K562 (cell line): ENCODE results near the gene MYO9A. TPM values are rescaled to one million over a fixed set of nuclear protein-coding genes. Genes with fewer than 3 reads are reported as not detected.

ENCODE experiments used
- ATAC-seq: fragments of 200-7000 bp; cut with Tn5 transposase; 3 replicates; pipeline ENCODE4 v1.9.1; 2020; ENCODE audit warnings: moderate library complexity
- BruUV-seq: library from RNA; stranded (reverse); fragments of 400-500 nt; replicated peaks from 2 replicates; lab custom pipeline; 2021; lab: Mats Ljungman, UMichigan
- CTCF ChIA-PET: fragments of 300-600 bp; formaldehyde crosslinking; extraction: SDS; loops from one replicate; lab custom pipeline; 2021; ENCODE audit warnings: low intra/inter-chr PET ratio; lab: Yijun Ruan, JAX
- POLR2A ChIA-PET: fragments of 300-600, 350-650 bp; sonication (Branson Sonifier 250); formaldehyde crosslinking; extraction: SDS; loops from one replicate; lab custom pipeline; 2021; ENCODE audit warnings: antibody characterized with exemption, inconsistent platforms; lab: Yijun Ruan, JAX
- DNase-seq, 4 experiments: peaks; one replicate each; pipeline versions ENCODE4 v3.0.0 to v3.0.0-alpha.2; 2011 to 2018; ENCODE audit warnings: low spot score in 3 of 4, mixed read lengths in 3 of 4; ENCODE audit errors: extremely low read depth in 1 of 4
- FAIRE-seq: peaks from 2 replicates; lab custom pipeline; 2011; peaks lifted over from hg19 to GRCh38; lab: Jason Lieb, UNC
- H2AFZ ChIP-seq: 2 replicates; pipeline ENCODE4 v1.6.0; 2011; ENCODE audit warnings: low read depth, low read length, control low read depth, inconsistent platforms
- H3K27ac ChIP-seq: fragments of 200-600 bp; 3 replicates; pipeline ENCODE4 v1.8.0; 2011; ENCODE audit warnings: low read depth, mild to moderate bottlenecking, control low read depth, inconsistent platforms, low read length, moderate library complexity, mixed read lengths; ENCODE audit errors: extremely low read depth
- H3K27me3 ChIP-seq, 2 experiments: fragments of 300-600 bp in 1 of 2; 2 replicates in 1 of 2; 3 replicates in 1 of 2; pipeline versions ENCODE4 v1.6.0 to v1.8.0; 2011; ENCODE audit warnings: inconsistent platforms in 2 of 2, low read length in 2 of 2, mild to moderate bottlenecking in 1 of 2, mixed read lengths in 1 of 2, moderate library complexity in 1 of 2; ENCODE audit not compliant: control insufficient read depth in 2 of 2, insufficient read depth in 2 of 2
- H3K36me3 ChIP-seq: fragments of 300-600 bp; 3 replicates; pipeline ENCODE4 v1.8.0; 2011; ENCODE audit warnings: mild to moderate bottlenecking, low read length, inconsistent platforms; ENCODE audit not compliant: control insufficient read depth, insufficient read depth
- H3K4me1 ChIP-seq, 2 experiments: fragments of 200-600 bp in 1 of 2; replicated peaks in 1 of 2; 2 replicates in 1 of 2; 3 replicates in 1 of 2; pipeline versions ENCODE4 v1.5.1 to v1.8.0; 2011; ENCODE audit warnings: inconsistent platforms in 2 of 2, low read length in 2 of 2, mild to moderate bottlenecking in 1 of 2, mixed read lengths in 1 of 2, moderate library complexity in 1 of 2; ENCODE audit not compliant: control insufficient read depth in 2 of 2, insufficient read depth in 2 of 2
- H3K4me2 ChIP-seq: 2 replicates; pipeline ENCODE4 v1.6.1; 2011; ENCODE audit warnings: low read length, control low read depth, inconsistent platforms, mixed read lengths; ENCODE audit not compliant: insufficient read depth
- H3K4me3 ChIP-seq: fragments of 200-600 bp; sonication (generic), shearing (Covaris generic); 2 replicates; pipeline ENCODE4 v1.5.1; 2016; ENCODE audit warnings: control low read depth, inconsistent platforms
- H3K79me2 ChIP-seq: fragments of 200-600 bp; 3 replicates; pipeline ENCODE4 v1.8.0; 2011; ENCODE audit warnings: low read length, inconsistent platforms; ENCODE audit not compliant: control insufficient read depth, insufficient read depth
- H3K9ac ChIP-seq, 2 experiments: 2 replicates each; pipeline versions ENCODE4 v1.6.0 to v1.6.1; 2011; ENCODE audit warnings: low read depth in 2 of 2, low read length in 2 of 2, control low read depth in 1 of 2, inconsistent platforms in 1 of 2, mild to moderate bottlenecking in 1 of 2, mixed read lengths in 1 of 2; ENCODE audit not compliant: insufficient read depth in 1 of 2
- H3K9me1 ChIP-seq: one replicate; pipeline ENCODE4 v1.6.0; 2011; ENCODE audit warnings: inconsistent platforms, mild to moderate bottlenecking, low read length, moderate library complexity; ENCODE audit not compliant: control insufficient read depth, insufficient read depth
- H3K9me3 ChIP-seq: replicated peaks from 2 replicates; pipeline ENCODE4 v1.5.1; 2011; ENCODE audit warnings: low read depth, low read length, inconsistent platforms; ENCODE audit not compliant: control insufficient read depth, insufficient read depth
- H4K20me1 ChIP-seq: replicated peaks from 2 replicates; pipeline ENCODE4 v1.6.1; 2011; ENCODE audit warnings: low read length, inconsistent platforms, mixed read lengths; ENCODE audit not compliant: control insufficient read depth, insufficient read depth
- ARID3A ChIP-seq: IDR thresholded peaks from 2 replicates; pipeline ENCODE4 v1.6.1; 2012; ENCODE audit warnings: low read depth, low read length, improper control_type of control experiment, borderline replicate concordance
- ARNT ChIP-seq, 2 experiments: fragments of 450-650 bp; IDR thresholded peaks; 2 replicates each; pipeline ENCODE4 v1.6.1; 2016; ENCODE audit warnings: mild to moderate bottlenecking in 1 of 2
- DLX4 ChIP-seq: fragments of 250-450 bp; sonication (Bioruptor Pico); IDR thresholded peaks from 2 replicates; pipeline ENCODE4 v1.6.1; 2021; ENCODE audit warnings: mild to moderate bottlenecking
- ERF ChIP-seq: fragments of 450-650 bp; formaldehyde crosslinking; IDR thresholded peaks from 2 replicates; pipeline ENCODE4 v1.4.0; 2020; ENCODE audit warnings: mild to moderate bottlenecking, mixed read lengths
- FOSL1 ChIP-seq: fragments of 200-800 bp; sonication (Bioruptor generic); conservative IDR thresholded peaks from 2 replicates; pipeline ENCODE4 v1.6.1; 2016; ENCODE audit warnings: missing genetic modification characterization, missing compliant biosample characterization
- GTF2E2 ChIP-seq: fragments of 200-800 bp; sonication (Bioruptor generic); IDR thresholded peaks from 2 replicates; pipeline ENCODE4 v1.6.1; 2016; ENCODE audit warnings: missing genetic modification characterization, missing compliant biosample characterization
- JUNB ChIP-seq: fragments of 450-650 bp; formaldehyde crosslinking; conservative IDR thresholded peaks from 2 replicates; pipeline ENCODE4 v1.4.0; 2020; ENCODE audit warnings: mild to moderate bottlenecking
- KDM1A ChIP-seq, 2 experiments: fragments of 450-650 bp; IDR thresholded peaks; 2 replicates each; pipeline ENCODE4 v1.6.1; 2016; ENCODE audit warnings: mild to moderate bottlenecking in 2 of 2
- RBM17 ChIP-seq: fragments of 200-400 bp; formaldehyde crosslinking; IDR thresholded peaks from 2 replicates; pipeline ENCODE4 v1.6.1; 2017; ENCODE audit warnings: low read depth, mild to moderate bottlenecking, low read length, borderline replicate concordance
- ZBTB9 ChIP-seq: fragments of 450-650 bp; formaldehyde crosslinking; IDR thresholded peaks from 2 replicates; pipeline ENCODE4 v1.4.0; 2020; ENCODE audit warnings: mild to moderate bottlenecking, moderate library complexity
- ZC3H11A ChIP-seq: IDR thresholded peaks from 2 replicates; pipeline ENCODE4 v1.6.1; 2012; ENCODE audit warnings: low read depth, low read length, improper control_type of control experiment
- ZNF780A ChIP-seq: fragments of 250-450 bp; sonication (Bioruptor Pico); IDR thresholded peaks from 2 replicates; pipeline ENCODE4 v1.5.0; 2021; ENCODE audit warnings: mild to moderate bottlenecking
- WGBS: fragments of 100-300 bp; shearing (Covaris generic); methylation state at CpG from one replicate; pipeline ENCODE4 v1.1.6; 2016; ENCODE audit warnings: low coverage, mixed read lengths; ENCODE audit not compliant: insufficient coverage; ENCODE audit errors: missing lambda C conversion rate; 5-methylcytosine and 5-hydroxymethylcytosine counted together
- in situ Hi-C: fragments of 300-500 bp; cut with MboI; formaldehyde crosslinking; loops from 4 replicates; pipeline ENCODE4 v1.15.0; 2018; ENCODE audit warnings: inconsistent platforms, mixed read lengths
- intact Hi-C: fragments of 100-400 bp; cut with micrococcal nuclease; formaldehyde crosslinking; loops from 2 replicates; pipeline ENCODE4 v1.14.2; 2022
- polyA plus RNA-seq, 8 experiments: library from polyadenylated mRNA; depleted of rRNA in 4 of 8; stranded (reverse) in 5 of 8; unstranded in 3 of 8; fragments of >200 nt; fragmentation: Nextera tagmentation in 2 of 8; fragmentation: Illumina TruSeq in 1 of 8; extraction: Ambion mirVana in 2 of 8; extraction: Trizol in 1 of 8; gene quantifications; 2 replicates each; pipeline versions ENCODE4 v1.2.1 to v1.2.3, GENCODE V29; 2011 to 2014; ENCODE audit warnings: inconsistent platforms in 1 of 8, missing spikeins in 1 of 8
- total RNA-seq, 7 experiments: library from RNA; depleted of rRNA in 6 of 7; stranded (reverse); fragments of >200 nt in 6 of 7; fragmentation: Illumina TruSeq in 2 of 7; extraction: Trizol in 2 of 7; gene quantifications; 2 replicates each; pipeline versions ENCODE4 v1.2.1 to v1.2.3, GENCODE V29; 2011 to 2021; ENCODE audit warnings: low replicate concordance in 1 of 7

The MYO9A gene
- total and polyA plus RNA-seq, 9 of the 15 experiments (the other 6 are each of a cell fraction or from before 2014, with no cell fraction given) = 1.9 to 15.4 (median 5.8) TPM

GRCh38 chr15:72034351-72034750 lies 83.6 kb downstream of the MYO9A start:
- Histone ChIP-seq H3K4me2 (no peak overlapping the region), H3K9me3 (no peaks in the 10 kb centered on the region), H3K9ac (no peak overlapping the region), H3K79me2 (no peaks in the 10 kb centered on the region), H3K27ac (no peak overlapping the region), H2AFZ (no peak overlapping the region), H3K4me1 (no peaks in the 10 kb centered on the region), H3K36me3 (no peaks in the 10 kb centered on the region), H3K4me3 (no peak overlapping the region), H3K27me3 (no peaks in the 10 kb centered on the region), H4K20me1 (no peaks in the 10 kb centered on the region), H3K9me1 (no peaks in the 10 kb centered on the region)
- no TSS peak for BruUV-seq
- no peak for ATAC-seq
- FAIRE-seq = no peak
- 24% methylated on average over 1 of the region's 1 CpG for WGBS
- TF ChIP-seq ARNT (IDR thresholded peaks at IDR 0.05) (no peak), JUNB (CRISPR knock-in tag) (no peak), ZNF780A (CRISPR knock-in tag) (no peak), RBM17 (no peak), ZC3H11A (no peak)
- DNase-seq = no peak
- intact Hi-C loops (no loop called here), in situ Hi-C loops (no loop called here)
- POLR2A ChIA-PET = no interaction called here
- CTCF ChIA-PET = no interaction called here

GRCh38 chr15:72033711-72034110 lies 84.2 kb downstream of the MYO9A start:
- Histone ChIP-seq H3K9ac (no peak overlapping the region), H3K36me3 (no peaks in the 10 kb centered on the region), H4K20me1 (no peaks in the 10 kb centered on the region), H3K4me3 (no peak overlapping the region), H3K4me1 (no peaks in the 10 kb centered on the region), H3K27me3 (no peaks in the 10 kb centered on the region), H3K9me1 (no peaks in the 10 kb centered on the region), H3K4me2 (no peak overlapping the region), H2AFZ (no peak overlapping the region), H3K79me2 (no peaks in the 10 kb centered on the region), H3K27ac (no peak overlapping the region), H3K9me3 (no peaks in the 10 kb centered on the region)
- ATAC-seq (no peak), FAIRE-seq (no peak), DNase-seq (no peak)
- TF ChIP-seq ARID3A (no peak), FOSL1 (tag) (no peak), GTF2E2 (tag) (no peak), KDM1A (IDR thresholded peaks at IDR 0.05) (no peak), ERF (CRISPR knock-in tag) (no peak), ZBTB9 (CRISPR knock-in tag) (no peak), DLX4 (CRISPR knock-in tag) (no peak)
- intact Hi-C loops (no loop called here), in situ Hi-C loops (no loop called here)
- POLR2A ChIA-PET = interaction anchor here (1.1 kb wide), 1 partner anchor 52 kb away, joined by 3 read pairs; no protein-coding TSS in a partner anchor
- 63% methylated on average over 7 of the region's 7 CpGs for WGBS
- no TSS peak for BruUV-seq
- CTCF ChIA-PET = no interaction called here
